Testis (tissue), 2 donors: ENCODE data around the gene CORO2B.

Source experiments
- POLR2A ChIP-seq: fragments of 450-650 bp; IDR thresholded peaks from one replicate; pipeline ENCODE4 v1.6.1; 2017; ENCODE audit warnings: antibody characterized with exemption, mild to moderate bottlenecking, moderate library complexity
- TF ChIP-seq, protein P1 (sequence below), 3 experiments: fragments of 450-650 bp in 2 of 3; fragments of 200-600 bp in 1 of 3; sonication (generic) in 1 of 3; IDR thresholded peaks; one replicate each; pipeline ENCODE4 v1.5.1; 2016 to 2019; ENCODE audit warnings: antibody characterized with exemption in 3 of 3, mild to moderate bottlenecking in 2 of 3, moderate library complexity in 1 of 3

DNA sequence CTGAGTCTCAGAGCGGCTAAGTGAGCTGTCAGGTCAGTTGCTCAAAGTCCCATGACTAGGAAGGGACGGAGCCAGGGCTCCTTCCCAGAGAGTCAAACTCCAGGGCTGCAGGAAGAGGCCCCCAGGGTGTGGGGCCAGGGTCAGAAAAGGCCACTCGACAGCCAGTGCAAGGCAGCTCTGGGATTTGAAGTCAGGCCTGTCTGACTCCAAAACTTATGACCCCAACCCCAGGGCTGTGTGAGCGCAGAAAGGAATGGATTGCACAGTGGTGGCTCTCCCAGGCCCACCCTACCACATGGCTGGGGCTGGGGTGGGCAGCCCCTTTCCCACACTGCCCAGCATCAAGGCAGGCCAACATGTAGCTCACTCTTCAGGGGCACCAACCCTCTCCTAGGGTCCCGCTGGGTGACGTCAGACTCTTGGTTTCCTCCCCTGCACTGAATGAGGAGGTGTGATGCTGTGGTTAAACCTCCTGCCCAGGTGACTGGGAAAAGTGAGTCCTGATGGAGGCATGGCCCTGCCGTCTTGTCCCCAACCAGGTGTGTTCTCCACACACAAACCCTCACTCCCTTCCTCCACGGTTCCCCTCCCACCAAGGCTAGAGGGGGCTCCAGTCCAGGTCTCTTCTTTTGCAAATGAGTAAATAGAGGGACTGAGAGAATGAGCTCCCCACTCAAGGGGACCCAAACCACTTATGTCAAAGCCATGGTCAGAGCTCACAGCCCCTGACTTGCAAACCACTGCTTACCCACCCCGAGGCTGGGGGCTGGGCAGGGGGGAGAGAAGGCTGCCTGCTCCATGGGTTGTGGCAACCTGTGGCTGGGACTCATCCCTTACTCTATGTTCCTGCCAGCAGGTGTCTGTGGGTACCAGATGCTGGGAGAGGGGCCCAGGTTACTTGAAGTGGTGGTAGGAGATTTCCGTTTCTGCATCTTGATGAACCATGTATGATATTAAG lies 23.8 kb upstream of the CORO2B start:
- TF ChIP-seq, protein P1, sequence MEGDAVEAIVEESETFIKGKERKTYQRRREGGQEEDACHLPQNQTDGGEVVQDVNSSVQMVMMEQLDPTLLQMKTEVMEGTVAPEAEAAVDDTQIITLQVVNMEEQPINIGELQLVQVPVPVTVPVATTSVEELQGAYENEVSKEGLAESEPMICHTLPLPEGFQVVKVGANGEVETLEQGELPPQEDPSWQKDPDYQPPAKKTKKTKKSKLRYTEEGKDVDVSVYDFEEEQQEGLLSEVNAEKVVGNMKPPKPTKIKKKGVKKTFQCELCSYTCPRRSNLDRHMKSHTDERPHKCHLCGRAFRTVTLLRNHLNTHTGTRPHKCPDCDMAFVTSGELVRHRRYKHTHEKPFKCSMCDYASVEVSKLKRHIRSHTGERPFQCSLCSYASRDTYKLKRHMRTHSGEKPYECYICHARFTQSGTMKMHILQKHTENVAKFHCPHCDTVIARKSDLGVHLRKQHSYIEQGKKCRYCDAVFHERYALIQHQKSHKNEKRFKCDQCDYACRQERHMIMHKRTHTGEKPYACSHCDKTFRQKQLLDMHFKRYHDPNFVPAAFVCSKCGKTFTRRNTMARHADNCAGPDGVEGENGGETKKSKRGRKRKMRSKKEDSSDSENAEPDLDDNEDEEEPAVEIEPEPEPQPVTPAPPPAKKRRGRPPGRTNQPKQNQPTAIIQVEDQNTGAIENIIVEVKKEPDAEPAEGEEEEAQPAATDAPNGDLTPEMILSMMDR (IDR thresholded peaks at IDR 0.05) = no peak
- no peak for TF ChIP-seq POLR2A
